Hippocampal formation (tissue), 2 donors: Measurements from ENCODE around the gene SMAD6.
"Not testable (repeated sequence)": the region's sequence is repeated elsewhere in the genome, so short reads cannot be mapped to it uniquely, and the experiment has no call there.

Experiments
- DNase-seq, 2 donors: peaks; one replicate each; lab custom pipeline; 2025; lab: John Stamatoyannopoulos, UW

Gene SMAD6

GRCh38 chr15:66743204-66743603, 41.2 kb downstream of the SMAD6 start:
- no peak for DNase-seq

- DNase-seq: no peak
Observed at GRCh38 chr15:66743703-66744536, 41.9 kb downstream of the SMAD6 start.

DNA sequence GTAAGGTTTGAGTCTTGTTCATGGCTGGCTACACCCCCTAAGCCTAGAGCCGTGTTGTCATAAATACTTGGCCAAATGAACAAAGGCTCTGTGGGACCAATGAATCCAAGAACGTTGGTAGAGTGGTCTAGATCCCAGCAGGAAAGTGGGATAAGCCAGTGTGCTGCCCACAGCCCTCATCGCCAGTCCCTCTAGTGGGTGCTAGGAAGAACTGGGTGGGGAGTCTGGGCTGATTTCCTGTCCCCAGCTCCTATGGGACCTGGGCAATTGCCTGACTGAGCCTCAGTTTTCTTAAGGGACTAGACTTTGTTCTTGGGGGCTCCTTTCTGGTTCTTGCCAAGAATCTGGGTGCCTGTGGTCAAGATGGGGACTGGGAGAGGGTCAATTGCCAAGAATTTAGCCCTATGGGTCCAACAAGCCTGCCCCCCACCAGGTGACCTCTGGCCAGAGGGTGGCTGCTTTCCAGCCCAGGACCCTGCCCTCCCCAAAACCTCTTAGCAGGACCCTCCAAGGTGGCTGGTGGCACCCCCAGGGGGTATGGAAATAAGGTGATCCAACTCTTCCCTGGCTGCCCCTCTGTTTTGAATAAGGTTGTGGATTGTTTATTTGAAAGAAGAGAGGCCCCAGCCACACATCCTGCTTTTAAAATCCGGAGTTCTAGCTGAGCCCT, 42.7 kb downstream of the SMAD6 start:
- DNase-seq: no peak

DNA sequence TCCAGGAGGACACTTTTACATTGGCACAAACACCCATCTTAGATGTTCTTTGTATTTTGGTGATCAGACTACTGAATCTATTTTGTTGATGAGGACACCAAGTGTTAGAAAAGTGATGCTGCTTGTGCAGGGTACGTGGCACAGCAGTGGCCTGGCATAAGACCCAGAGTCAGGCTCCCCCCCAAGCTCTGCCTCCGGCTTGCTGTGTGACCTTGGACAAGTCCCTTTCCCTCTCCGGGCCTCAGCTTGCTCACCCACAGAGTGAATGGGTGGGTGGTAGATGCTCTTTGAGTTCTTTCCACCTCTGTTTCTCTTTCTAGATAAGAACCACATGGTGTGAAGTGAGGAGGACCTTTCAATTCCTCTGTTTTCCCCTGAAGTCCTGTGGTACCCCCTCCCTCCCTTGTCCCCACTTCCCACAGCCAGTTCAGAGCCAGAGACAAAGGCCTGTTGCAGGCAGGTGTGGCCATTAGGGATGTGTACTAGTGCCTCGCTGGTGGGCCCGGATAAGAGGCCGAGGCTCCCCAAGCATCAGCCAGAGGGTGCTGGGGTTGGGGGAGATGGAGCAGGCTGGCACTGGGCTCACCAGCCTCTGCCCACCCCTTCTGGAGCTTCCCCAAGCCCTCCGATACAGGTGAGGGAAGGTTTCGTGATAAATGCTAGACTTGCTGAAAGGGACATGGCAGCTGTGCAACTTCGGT, 43.6 kb downstream of the SMAD6 start:
- DNase-seq: no peak

DNA sequence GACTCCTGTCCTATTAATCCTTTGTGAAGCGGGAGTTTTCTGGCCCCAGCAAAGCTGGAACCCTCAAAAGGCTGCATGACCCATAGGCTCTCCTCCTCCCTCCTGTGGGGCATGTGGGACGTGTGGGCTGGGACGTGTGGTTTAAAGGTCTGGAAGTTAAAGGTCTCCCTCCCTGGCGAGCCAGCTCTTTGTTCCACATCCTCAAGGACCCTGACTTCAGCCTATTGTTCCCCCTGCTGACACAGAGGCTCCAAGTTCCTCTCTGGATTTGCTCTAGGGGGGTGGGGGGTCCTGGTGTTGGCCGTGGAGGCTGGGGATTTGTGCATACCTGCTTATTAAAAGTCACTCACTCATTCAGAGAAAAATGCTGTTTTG, 44.2 kb downstream of the SMAD6 start:
- DNase-seq: no peak

GRCh38 chr15:66747223-66747622, 45.2 kb downstream of the SMAD6 start:
- DNase-seq: no peak

- DNase-seq: no peak
Observed at GRCh38 chr15:66747886-66748707, 46.1 kb downstream of the SMAD6 start.

DNA sequence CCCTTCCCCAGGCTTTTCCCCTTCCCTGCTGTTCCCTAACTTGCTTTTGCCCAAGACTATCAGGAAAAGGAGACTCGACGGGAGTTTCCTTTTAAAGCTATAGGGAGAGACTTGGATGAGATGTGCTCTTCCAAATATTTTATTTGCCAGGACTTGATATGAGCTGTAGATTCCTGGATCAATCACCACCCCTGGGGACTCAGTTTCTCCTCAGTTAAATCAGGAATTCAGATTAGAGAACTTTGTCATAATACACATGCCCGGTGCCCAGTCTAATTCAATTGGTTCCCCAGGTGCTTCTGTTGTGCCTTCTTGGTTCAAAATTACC, 46.6 kb downstream of the SMAD6 start:
- no peak for DNase-seq

DNA sequence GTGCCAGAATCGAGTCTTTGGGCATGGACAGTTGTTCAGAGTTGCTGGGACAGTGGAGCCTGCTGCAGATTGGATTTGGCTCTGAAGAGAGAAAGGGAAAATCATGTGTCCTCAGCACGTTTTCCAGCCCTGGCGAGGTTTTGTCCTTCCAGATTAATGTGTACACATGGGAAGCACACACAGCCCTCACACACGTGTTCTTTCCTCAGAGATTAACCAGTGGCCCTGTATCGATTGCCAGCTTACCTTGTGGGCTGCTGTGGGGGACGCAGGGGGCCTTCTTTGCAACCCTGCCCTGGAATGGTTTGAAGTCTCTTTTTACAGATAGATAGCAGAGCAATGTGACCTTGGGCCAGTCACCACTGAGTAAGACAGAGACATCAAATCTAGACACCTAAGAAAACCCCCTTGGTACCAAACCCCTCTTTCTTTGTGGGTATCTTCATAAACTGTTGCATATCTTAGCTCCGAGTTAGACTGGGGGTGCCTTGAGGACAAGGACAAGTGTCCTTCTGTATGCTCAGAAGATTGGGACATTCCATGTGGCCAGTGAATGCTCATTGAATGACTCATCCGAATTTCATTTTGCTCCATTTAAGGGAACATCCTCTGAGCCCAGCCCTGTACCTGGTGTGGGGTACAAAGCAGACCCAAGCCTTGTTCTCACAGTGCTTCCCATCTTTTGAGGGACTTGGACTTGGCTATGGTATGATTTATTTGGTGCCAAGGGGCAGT, 48.0 kb downstream of the SMAD6 start:
- no peak for DNase-seq

GRCh38 chr15:66750609-66751008, 48.6 kb downstream of the SMAD6 start:
- no peak for DNase-seq

- DNase-seq: no peak
Observed at GRCh38 chr15:66751579-66751978, 49.5 kb downstream of the SMAD6 start.

DNA sequence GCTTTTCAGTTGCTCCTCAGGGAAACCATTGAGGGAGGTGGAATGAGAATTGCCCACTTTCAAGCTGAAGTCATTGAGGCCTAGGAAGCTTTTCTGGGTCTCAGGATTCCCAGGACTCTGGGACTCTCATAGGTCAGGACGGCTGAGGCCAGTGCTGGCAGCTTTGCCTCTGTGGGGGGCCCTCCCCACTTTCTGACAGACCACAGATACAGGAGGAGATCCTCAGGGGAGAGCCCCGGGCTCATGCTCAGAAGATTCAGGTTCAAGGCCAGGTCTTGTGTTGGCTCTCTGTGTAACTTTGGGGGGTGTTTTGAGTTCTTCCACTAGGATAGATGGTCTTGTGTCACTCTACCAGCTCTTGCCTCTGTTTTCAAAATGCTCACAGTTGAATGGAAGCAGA, 50.0 kb downstream of the SMAD6 start:
- DNase-seq: no peak

- no peak for DNase-seq
Observed at GRCh38 chr15:66753687-66754377, 51.8 kb downstream of the SMAD6 start.

GRCh38 chr15:66754789-66755188, 52.8 kb downstream of the SMAD6 start:
- no peak for DNase-seq

GRCh38 chr15:66755298-66756068, 53.4 kb downstream of the SMAD6 start:
- DNase-seq: no peak

GRCh38 chr15:66756295-66756694, 54.3 kb downstream of the SMAD6 start:
- DNase-seq: no peak

DNA sequence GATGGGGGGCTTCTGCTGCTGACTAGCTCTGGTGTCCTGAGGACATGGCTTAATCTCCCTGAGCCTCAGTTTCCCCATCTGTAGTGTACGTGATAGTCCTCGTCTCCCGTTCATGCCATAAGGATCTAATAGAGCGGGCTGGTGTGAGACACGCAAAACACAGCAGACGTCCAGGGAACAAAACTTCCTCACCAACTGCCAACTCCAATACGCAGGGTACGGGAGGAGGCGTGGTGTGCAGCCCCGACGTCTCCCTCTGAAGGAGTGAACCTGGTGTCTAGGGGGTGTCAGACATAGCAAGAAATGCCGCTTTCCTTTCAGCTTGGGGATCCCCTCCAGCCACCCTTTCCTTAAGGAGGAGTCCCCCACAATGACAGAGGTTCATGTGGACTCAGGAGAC, 55.0 kb downstream of the SMAD6 start:
- no peak for DNase-seq

DNA sequence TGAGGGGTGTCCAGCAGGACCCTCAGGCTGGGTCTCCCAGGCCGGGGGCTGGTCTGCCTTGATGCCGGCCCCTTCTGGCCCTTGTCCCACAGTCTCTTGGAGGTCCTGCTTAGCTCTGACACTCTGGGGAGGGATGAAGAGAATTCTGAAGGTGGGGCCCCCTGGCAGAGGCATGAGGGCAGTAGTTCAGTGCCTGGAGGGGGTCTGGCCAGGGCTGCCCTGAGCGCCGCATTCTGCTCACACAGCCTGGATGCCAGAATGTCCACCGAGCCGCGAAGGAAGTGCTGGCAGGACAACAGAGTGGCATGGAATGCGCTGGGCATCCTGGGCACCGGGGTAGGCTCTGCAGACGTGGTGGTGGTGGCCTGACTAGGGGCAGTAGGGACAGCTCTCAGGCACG, 55.5 kb downstream of the SMAD6 start:
- DNase-seq: no peak

GRCh38 chr15:66758217-66758616, 56.2 kb downstream of the SMAD6 start:
- not testable (repeated sequence) for DNase-seq

DNA sequence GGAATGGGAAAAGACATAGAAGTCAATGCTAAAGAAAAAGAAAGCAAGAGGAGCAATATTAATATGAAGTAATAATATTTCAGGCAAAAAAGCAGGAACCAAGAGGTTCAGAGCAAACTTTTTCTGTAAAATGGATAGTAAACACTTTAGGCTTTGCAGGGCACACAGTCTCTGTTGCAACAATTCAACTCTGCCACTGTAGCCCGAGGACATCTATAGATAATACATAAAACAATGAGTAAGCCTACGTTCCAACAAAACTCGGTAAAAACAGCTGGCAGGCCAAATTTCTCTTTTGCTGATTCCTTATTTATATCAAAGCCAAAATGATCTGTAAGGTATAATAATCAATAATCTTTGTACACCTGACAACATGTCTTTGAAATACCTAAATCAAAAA, 56.8 kb downstream of the SMAD6 start:
- no peak for DNase-seq
